ENCODE measurements around the gene NUDT1. TPM values are rescaled to one million over a fixed set of nuclear protein-coding genes. Genes with fewer than 3 reads are reported as not detected.

NUDT1 gene
- polyA plus RNA-seq, 10 donors = 11.9 to 33.6 (median 19.9) TPM

DNA sequence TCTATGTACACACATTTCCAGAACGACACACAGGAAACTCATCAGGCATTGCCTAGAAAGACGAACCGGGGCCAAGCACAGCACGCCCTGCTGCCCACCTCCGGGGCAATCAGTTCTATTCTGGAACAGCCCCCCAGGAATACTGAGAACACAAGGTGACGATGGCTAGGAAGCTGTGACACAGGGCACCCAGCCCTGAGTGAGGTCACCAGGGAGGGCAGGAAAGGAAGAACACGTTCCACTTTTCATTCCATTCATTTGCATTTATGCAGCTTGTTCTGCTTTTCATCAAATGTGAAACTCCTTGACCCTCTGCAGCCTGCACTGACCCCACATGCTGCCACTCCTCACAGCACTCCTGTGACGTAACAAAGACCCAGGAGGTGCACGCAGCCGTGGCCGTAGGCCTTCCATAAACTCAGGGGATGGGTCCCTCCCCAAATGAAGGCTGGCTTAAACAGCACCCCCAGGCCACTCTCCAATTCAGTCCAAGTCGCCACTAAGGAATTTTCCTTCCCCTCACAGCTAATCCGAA, 38.2 kb upstream of the NUDT1 start:
- no peak for DNase-seq

GRCh38 chr7:2204446-2204845, 37.6 kb upstream of the NUDT1 start:
- no peak for DNase-seq

DNA sequence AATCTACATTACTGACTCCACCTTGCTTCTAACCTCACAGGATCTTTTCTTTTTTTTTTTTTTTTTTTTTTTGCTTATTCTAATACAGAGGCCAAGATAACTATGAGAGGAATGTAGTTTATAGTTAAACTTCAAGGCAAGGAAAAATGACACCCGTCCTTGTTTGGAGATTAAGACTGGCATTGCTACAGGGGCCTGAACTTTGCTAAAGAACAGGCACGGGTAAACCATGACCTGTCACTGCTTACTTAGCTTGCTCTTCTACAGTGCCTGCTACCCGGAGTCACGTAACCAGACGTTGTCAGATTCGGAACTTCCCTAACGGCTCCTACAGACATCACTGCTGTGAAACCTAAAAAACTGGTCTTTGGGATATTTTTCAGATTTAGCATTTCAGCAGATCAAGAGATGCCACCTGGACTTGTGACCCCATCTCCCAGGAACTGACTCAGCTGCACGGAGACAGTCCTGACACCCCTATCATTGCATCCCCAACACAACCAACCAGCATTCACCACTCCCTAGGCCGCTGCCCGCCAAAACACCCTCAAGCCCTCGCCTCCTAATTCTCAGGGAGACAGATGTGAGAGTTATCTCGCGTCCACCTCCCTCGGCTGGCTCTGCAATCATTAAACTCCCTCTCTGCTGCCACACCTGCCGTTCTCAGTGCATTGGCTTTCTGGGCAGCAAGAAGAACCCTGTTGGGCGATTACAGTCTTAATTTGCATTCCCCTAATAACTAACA, 36.8 kb upstream of the NUDT1 start:
- DNase-seq = no peak

- no peak for DNase-seq
Observed at GRCh38 chr7:2208712-2209111, 33.3 kb upstream of the NUDT1 start.

- peak; percentile 48 to 77 (median 55) for DNase-seq
Observed at GRCh38 chr7:2209146-2209960, 32.7 kb upstream of the NUDT1 start.

- no peak for DNase-seq
Observed at GRCh38 chr7:2209961-2210323, 32.1 kb upstream of the NUDT1 start.

- no peak for DNase-seq
Observed at GRCh38 chr7:2210551-2211258, 31.3 kb upstream of the NUDT1 start.

GRCh38 chr7:2211259-2211880, 30.7 kb upstream of the NUDT1 start:
- no peak for DNase-seq

DNA sequence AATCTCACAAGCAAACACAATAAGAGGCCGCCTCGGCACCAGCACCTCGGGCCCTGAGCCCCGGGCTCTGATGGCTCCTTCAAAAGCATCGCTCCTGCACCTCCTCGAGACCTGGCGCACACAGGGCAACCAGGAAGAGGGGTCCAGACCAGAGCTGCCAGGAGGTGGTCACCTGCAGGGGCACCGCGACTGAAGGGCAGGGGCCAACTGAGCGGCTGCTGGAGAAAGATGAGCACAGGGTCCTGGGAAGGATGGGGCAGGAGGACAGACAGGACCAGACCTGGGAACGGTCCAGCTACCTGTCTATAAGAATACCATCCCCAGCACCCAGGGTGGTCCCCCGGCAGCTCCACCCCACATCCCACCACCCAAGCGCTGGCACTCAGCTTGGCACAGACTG, 30.1 kb upstream of the NUDT1 start:
- no peak for DNase-seq

DNA sequence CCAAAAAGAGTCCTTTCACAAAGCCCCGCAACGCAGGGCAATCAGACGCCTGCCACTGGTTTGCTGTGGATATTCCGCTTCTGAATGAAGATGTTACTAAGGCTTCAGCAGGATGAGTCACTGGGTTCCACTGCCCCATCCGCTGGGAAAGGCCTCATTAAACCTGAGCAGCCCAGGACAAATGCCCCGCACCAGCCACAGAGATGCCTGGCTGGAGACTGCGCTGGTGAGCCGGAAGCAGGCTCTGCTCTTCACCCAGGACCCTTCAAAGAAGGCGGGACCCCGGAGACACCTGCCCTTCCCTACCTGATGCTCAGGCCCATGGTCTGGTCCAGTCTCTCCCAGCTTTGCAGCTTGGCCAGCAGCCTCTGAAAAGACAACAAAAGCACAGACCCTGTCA, 29.1 kb upstream of the NUDT1 start:
- no peak for DNase-seq

DNA sequence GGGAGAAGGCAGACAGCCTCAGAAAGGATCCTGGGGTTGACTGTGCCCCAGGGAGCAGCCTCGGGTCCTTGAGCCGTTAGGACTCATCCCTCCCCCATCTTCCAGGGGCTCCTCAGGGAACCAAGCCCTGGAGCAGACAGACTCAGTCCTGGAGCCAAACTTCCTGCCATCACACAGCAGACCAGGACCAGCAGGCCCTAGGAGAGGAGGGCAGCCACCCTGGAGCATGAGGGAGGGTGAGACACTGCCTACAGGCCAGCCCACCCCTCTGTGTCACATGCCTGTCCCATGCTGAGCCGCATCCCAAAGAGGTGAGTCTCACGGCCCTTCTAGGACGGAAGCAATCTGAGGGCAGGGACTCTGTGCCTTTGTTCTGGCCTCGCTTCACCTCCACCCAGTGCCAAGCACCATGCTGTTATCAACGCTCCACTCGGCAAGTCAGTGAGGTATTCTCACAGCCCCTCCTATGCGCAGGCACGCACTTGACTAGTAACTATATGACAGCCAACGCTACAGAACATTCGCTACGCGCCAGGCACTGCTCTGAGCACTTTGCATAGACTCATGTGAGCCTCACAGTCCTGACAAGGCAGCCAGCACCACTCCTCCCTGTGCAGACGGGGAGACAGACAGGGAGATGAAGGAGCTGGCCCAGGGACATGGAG, 28.3 kb upstream of the NUDT1 start:
- DNase-seq = no peak

GRCh38 chr7:2214636-2215035, 27.4 kb upstream of the NUDT1 start:
- DNase-seq = no peak

DNA sequence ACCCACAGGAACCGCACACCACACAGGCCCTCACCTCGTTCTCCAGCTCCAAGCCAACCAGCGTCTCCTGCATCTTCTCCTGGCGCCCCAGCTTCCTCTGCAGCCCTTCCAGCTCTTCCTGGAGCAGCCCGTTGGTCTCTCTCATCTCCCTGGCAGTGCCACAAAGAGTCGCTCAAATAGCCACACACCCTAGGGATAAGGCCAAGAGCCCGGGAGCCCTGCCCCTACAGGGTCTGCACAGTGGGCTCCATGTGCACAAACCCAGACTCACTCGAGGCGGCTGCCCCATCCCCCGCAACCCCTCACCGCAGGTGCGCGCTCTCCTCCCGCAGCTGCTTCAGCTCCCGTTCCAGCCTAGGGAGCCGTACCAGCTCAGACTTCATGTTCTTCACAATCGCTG, 26.2 kb upstream of the NUDT1 start:
- DNase-seq = no peak

DNA sequence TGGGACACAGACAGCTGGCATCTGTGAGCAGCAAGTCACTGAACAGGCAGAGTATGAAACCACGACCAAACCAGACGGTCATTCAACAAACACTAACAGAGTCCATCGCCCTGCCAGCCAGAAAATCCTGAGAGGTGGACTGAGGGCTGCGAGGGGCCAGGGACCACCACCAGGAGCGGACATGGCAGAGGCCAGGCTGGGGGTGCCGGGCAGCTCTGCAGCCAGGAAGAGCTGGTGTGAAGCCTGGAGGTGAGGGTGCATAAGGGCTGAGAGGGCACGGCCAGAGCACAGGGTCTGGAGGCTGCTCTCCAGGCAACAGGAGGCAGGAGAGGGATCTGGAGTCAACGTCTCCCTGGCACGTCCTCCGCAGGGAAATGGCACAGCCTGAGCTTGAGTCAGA, 24.8 kb upstream of the NUDT1 start:
- no peak for DNase-seq

DNA sequence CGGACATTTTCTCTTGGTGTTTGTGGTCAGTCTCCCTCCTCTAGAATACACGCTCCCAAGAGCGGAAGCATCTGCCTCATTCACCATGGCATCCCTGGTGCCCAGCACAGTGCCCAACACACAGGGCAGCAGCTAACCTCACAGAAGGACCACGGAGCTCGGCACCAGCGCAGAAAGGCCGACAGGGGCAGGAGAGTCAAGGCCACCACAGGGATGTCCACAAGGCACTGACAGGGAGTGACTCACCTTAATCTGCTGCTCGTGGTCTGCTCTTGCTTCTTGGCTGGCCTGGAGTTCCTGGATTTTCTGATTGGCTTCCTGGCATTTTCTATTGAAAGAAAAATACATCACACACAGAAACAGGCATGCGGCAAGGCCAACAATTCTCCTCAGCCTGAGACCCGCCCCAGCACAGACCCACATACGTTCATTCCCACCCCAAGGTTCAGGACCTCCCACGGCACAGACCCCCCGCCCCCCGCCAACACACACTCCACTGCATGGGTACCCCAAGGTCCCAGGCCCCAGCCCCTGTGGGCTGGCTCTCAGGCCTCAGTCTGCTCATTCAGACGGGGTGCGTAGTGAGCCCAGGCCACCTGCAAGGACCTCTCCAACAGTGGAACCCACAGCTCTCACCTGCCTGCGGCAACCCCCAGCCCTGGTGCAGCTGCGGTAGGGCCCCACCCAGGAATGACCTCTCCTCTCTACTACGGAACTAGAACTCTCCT, 24.1 kb upstream of the NUDT1 start:
- no peak for DNase-seq

DNA sequence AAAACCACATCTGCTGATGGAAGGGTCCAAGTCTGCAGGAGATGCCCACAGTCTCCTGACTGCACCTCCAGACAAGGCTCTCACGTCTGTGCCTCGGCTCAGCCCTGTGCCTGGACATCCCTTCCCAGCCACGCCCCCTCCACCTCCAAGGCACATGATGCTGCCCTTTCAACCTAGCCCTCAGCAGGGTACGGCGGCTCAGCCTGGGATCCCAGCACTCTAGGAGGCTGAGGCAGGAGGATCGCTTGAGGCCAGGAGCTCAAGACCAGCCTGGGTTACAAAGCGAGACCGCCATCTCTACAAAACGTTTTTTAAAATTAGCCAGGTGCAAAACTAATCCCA, 23.6 kb upstream of the NUDT1 start:
- no peak for DNase-seq

DNA sequence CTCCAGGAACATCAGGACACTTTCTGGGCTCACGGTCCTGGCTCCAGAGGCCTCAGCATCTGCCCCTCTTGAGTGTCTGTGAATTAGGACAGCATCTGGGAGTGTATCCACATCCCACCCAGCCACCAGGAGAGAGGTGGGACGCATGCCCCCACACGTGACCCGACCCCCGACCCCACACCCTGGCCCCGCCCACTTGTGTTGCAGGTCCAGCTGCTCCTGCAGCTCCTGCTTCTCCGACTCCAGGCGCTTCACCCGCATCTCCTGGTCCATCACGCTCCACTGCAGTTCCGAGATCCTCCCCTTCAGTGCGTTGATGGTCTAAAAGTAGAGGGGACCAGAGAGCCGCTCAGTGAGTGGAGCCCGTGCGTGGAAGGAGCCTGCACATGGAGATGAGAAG, 22.9 kb upstream of the NUDT1 start:
- no peak for DNase-seq

- DNase-seq = no peak
Observed at GRCh38 chr7:2219606-2220005, 22.4 kb upstream of the NUDT1 start.

- DNase-seq = no peak
Observed at GRCh38 chr7:2220030-2220429, 22.0 kb upstream of the NUDT1 start.

DNA sequence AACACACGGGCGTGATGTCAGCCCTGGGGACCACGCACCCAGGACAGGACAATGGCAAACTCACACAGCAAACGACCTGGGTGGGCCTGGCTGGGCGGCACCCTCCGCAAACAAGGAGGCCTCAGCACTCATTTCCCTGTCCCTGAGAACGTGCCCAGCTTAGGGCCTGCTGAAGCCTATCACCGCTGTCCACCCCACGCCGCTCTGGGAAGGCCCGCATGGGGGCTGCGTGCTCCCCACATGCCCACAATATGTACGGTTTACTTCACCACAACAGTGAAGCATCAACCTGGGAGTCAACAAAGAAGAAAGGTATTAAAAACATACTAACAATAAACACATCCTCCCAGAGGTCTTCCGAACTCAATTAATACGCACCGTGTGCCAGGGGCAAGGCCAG, 21.5 kb upstream of the NUDT1 start:
- no peak for DNase-seq

- no peak for DNase-seq
Observed at GRCh38 chr7:2220954-2221353, 21.1 kb upstream of the NUDT1 start.
